GM12878 (cell line): ENCODE data around the gene PPP1R7. TPM values are rescaled to one million over a fixed set of nuclear protein-coding genes. Genes with fewer than 3 reads are reported as not detected.
A peak's percentile ranks its signal among the peaks of the same experiment; 100 is the strongest.

Experiments
- ATAC-seq: fragments of 200-7000 bp; cut with Tn5 transposase; 3 replicates; pipeline ENCODE4 v1.9.1; 2020; ENCODE audit warnings: mild to moderate bottlenecking, moderate library complexity
- BruUV-seq: library from RNA; stranded (reverse); fragments of 400-500 nt; replicated peaks from 2 replicates; lab custom pipeline; 2021; lab: Mats Ljungman, UMichigan
- CTCF ChIA-PET: fragments of 300-600 bp; sonication (Branson Sonifier 250); formaldehyde crosslinking; extraction: SDS; loops from one replicate; lab custom pipeline; 2021; ENCODE audit warnings: inconsistent platforms; lab: Yijun Ruan, JAX
- POLR2A ChIA-PET: fragments of 350-600 bp; formaldehyde crosslinking; extraction: SDS; loops from one replicate; lab custom pipeline; 2021; ENCODE audit warnings: inconsistent platforms; lab: Charles Lee
- RAD21 ChIA-PET: fragments of 300-600 bp; sonication (Branson Sonifier 250); formaldehyde crosslinking; loops from one replicate; lab custom pipeline; 2023; ENCODE audit warnings: antibody characterized with exemption; ENCODE audit not compliant: unreplicated experiment; lab: Charles Lee
- SMC1A ChIA-PET: fragments of 300-600 bp; sonication (Branson Sonifier 250); formaldehyde crosslinking; loops from one replicate; lab custom pipeline; 2023; ENCODE audit not compliant: unreplicated experiment, uncharacterized antibody; lab: Charles Lee
- DNase-seq: peaks from one replicate; pipeline ENCODE4 v3.0.0-alpha.2; 2011; ENCODE audit warnings: low read depth, low spot score
- FAIRE-seq: peaks from 3 replicates; lab custom pipeline; 2011; peaks lifted over from hg19 to GRCh38; lab: Jason Lieb, UNC
- H2AFZ ChIP-seq: 2 replicates; pipeline ENCODE4 v1.6.0; 2011; ENCODE audit warnings: low read depth, low read length, control low read depth; ENCODE audit not compliant: control insufficient read depth
- H3K27ac ChIP-seq: 2 replicates; pipeline ENCODE4 v1.5.1; 2011; ENCODE audit warnings: control low read depth; ENCODE audit not compliant: control insufficient read depth, insufficient read depth
- H3K27me3 ChIP-seq, 2 experiments: replicated peaks in 1 of 2; 2 replicates each; pipeline versions ENCODE4 v1.6.0 to v1.6.1; 2011; ENCODE audit warnings: low read length in 1 of 2; ENCODE audit not compliant: control insufficient read depth in 2 of 2, insufficient read depth in 2 of 2
- H3K36me3 ChIP-seq, 2 experiments: 2 replicates each; pipeline ENCODE4 v1.5.1; 2011; ENCODE audit warnings: low read length in 1 of 2; ENCODE audit not compliant: control insufficient read depth in 2 of 2, insufficient read depth in 2 of 2
- H3K4me1 ChIP-seq: 2 replicates; pipeline ENCODE4 v1.6.1; 2011; ENCODE audit warnings: mild to moderate bottlenecking, low read length, moderate library complexity, mixed read lengths; ENCODE audit not compliant: control insufficient read depth, insufficient read depth
- H3K4me2 ChIP-seq: 2 replicates; pipeline ENCODE4 v1.6.0; 2011; ENCODE audit warnings: control low read depth; ENCODE audit not compliant: control insufficient read depth, insufficient read depth
- H3K4me3 ChIP-seq: fragments of 200-600 bp; sonication (generic); 2 replicates; pipeline ENCODE4 v1.5.1; 2016
- H3K79me2 ChIP-seq: 2 replicates; pipeline ENCODE4 v1.6.0; 2011; ENCODE audit warnings: low read length; ENCODE audit not compliant: control insufficient read depth, insufficient read depth
- H3K9ac ChIP-seq: 2 replicates; pipeline ENCODE4 v1.8.0; 2011; ENCODE audit warnings: low read length, control low read depth, mixed read lengths; ENCODE audit not compliant: control insufficient read depth, insufficient read depth
- H3K9me3 ChIP-seq: replicated peaks from 3 replicates; pipeline ENCODE4 v1.5.1; 2011; ENCODE audit warnings: mild to moderate bottlenecking, low read length; ENCODE audit not compliant: control insufficient read depth, insufficient read depth
- H4K20me1 ChIP-seq: 2 replicates; pipeline ENCODE4 v1.6.0; 2011; ENCODE audit not compliant: control insufficient read depth, insufficient read depth
- MEF2B ChIP-seq: fragments of 450-650 bp; IDR thresholded peaks from 2 replicates; pipeline ENCODE4 v1.6.1; 2018; ENCODE audit warnings: mild to moderate bottlenecking, moderate library complexity; ENCODE audit not compliant: partially characterized antibody, poor library complexity, severe bottlenecking
- RELA ChIP-seq: fragments of 450-650 bp; IDR thresholded peaks from 2 replicates; pipeline ENCODE4 v1.8.0; 2014; ENCODE audit warnings: borderline replicate concordance; ENCODE audit not compliant: partially characterized antibody
- SMAD1 ChIP-seq: fragments of 450-650 bp; IDR thresholded peaks from 2 replicates; pipeline ENCODE4 v1.6.1; 2018; ENCODE audit warnings: mild to moderate bottlenecking, low read depth; ENCODE audit not compliant: partially characterized antibody
- SREBF1 ChIP-seq: IDR thresholded peaks from 2 replicates; pipeline ENCODE4 v1.6.1; 2012; ENCODE audit warnings: mild to moderate bottlenecking, low read length
- SREBF2 ChIP-seq: IDR thresholded peaks from 2 replicates; pipeline ENCODE4 v1.6.1; 2012; ENCODE audit warnings: mild to moderate bottlenecking, low read length
- SUPT20H ChIP-seq: IDR thresholded peaks from 2 replicates; pipeline ENCODE4 v1.6.1; 2011; ENCODE audit warnings: low read depth, mild to moderate bottlenecking, low read length, moderate library complexity, borderline replicate concordance; ENCODE audit not compliant: control insufficient read depth
- ZSCAN29 ChIP-seq: fragments of 450-650 bp; IDR thresholded peaks from 2 replicates; pipeline ENCODE4 v1.6.1; 2017; ENCODE audit warnings: mild to moderate bottlenecking, moderate library complexity
- WGBS: methylation state at CpG from one replicate; pipeline ENCODE4 v1.1.6; 2016; ENCODE audit warnings: low lambda C conversion rate; ENCODE audit not compliant: insufficient replicate concordance, insufficient coverage; ENCODE audit errors: missing lambda C conversion rate; 5-methylcytosine and 5-hydroxymethylcytosine counted together
- in situ Hi-C: fragments of 300-500 bp; cut with MboI; formaldehyde crosslinking; loops from 9 replicates; pipeline ENCODE4 v1.14.3; 2018; ENCODE audit warnings: mixed read lengths
- intact Hi-C: fragments of 100-400 bp; cut with micrococcal nuclease; formaldehyde crosslinking; loops from one replicate; pipeline ENCODE4 v1.14.2; 2022; ENCODE audit not compliant: unreplicated experiment
- polyA plus RNA-seq, 11 experiments: library from polyadenylated mRNA; depleted of rRNA in 4 of 11; unstranded in 6 of 11; stranded (reverse) in 5 of 11; fragments of >200 nt; fragmentation: Nextera tagmentation in 4 of 11; fragmentation: Illumina TruSeq in 1 of 11; extraction: Ambion mirVana in 4 of 11; extraction: Trizol in 1 of 11; gene quantifications; 1 replicate in 1 of 11; 2 replicates in 10 of 11; pipeline versions ENCODE4 v1.2.1 to v1.2.3, GENCODE V29; 2011 to 2016; ENCODE audit warnings: inconsistent platforms in 2 of 11, missing spikeins in 2 of 11, low read depth in 1 of 11
- total RNA-seq, 4 experiments: library from RNA; depleted of rRNA in 3 of 4; stranded (reverse); fragments of >200 nt in 3 of 4; fragmentation: Illumina TruSeq in 1 of 4; extraction: Trizol in 1 of 4; gene quantifications; 2 replicates each; pipeline versions ENCODE4 v1.2.1 to v1.2.3, GENCODE V29; 2013 to 2021
- TF ChIP-seq, protein P1 (sequence below): IDR thresholded peaks from 2 replicates; pipeline ENCODE4 v1.6.1; 2011; ENCODE audit warnings: low read depth, mild to moderate bottlenecking, low read length, moderate library complexity, borderline replicate concordance; ENCODE audit errors: extremely low read depth
- TF ChIP-seq, protein P2 (sequence below): IDR thresholded peaks from 2 replicates; pipeline ENCODE4 v1.6.1; 2012; ENCODE audit warnings: mild to moderate bottlenecking, low read depth, low read length

The PPP1R7 gene
- total and polyA plus RNA-seq, 10 of the 15 experiments (the other 5 are each of a cell fraction or from before 2014, with no cell fraction given) = 78.5 to 174 (median 93.7) TPM

DNA sequence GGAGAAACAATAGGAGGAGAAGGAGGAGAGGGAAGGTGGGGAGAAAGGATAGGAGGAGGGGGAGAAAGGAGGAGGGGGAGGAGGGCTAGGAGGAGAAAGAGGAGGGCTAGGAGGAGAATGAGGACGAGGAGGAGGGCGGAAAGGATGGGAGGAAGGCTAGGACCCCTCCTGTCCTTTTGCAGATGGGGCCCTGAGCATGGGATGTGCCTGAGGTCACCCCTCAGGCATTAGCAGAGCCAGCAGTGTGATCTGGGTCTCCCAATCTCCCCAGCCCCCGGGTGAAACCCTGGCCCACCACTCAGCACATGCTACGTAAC is 37.6 kb downstream of the PPP1R7 start (continued):
- TF ChIP-seq, protein P1, sequence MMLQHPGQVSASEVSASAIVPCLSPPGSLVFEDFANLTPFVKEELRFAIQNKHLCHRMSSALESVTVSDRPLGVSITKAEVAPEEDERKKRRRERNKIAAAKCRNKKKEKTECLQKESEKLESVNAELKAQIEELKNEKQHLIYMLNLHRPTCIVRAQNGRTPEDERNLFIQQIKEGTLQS = no peak
- TF ChIP-seq, protein P2, sequence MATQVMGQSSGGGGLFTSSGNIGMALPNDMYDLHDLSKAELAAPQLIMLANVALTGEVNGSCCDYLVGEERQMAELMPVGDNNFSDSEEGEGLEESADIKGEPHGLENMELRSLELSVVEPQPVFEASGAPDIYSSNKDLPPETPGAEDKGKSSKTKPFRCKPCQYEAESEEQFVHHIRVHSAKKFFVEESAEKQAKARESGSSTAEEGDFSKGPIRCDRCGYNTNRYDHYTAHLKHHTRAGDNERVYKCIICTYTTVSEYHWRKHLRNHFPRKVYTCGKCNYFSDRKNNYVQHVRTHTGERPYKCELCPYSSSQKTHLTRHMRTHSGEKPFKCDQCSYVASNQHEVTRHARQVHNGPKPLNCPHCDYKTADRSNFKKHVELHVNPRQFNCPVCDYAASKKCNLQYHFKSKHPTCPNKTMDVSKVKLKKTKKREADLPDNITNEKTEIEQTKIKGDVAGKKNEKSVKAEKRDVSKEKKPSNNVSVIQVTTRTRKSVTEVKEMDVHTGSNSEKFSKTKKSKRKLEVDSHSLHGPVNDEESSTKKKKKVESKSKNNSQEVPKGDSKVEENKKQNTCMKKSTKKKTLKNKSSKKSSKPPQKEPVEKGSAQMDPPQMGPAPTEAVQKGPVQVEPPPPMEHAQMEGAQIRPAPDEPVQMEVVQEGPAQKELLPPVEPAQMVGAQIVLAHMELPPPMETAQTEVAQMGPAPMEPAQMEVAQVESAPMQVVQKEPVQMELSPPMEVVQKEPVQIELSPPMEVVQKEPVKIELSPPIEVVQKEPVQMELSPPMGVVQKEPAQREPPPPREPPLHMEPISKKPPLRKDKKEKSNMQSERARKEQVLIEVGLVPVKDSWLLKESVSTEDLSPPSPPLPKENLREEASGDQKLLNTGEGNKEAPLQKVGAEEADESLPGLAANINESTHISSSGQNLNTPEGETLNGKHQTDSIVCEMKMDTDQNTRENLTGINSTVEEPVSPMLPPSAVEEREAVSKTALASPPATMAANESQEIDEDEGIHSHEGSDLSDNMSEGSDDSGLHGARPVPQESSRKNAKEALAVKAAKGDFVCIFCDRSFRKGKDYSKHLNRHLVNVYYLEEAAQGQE = no peak
- TF ChIP-seq RELA (no peak), ZSCAN29 (no peak)
- TF ChIP-seq, all 136 proteins: peak for 0

DNA sequence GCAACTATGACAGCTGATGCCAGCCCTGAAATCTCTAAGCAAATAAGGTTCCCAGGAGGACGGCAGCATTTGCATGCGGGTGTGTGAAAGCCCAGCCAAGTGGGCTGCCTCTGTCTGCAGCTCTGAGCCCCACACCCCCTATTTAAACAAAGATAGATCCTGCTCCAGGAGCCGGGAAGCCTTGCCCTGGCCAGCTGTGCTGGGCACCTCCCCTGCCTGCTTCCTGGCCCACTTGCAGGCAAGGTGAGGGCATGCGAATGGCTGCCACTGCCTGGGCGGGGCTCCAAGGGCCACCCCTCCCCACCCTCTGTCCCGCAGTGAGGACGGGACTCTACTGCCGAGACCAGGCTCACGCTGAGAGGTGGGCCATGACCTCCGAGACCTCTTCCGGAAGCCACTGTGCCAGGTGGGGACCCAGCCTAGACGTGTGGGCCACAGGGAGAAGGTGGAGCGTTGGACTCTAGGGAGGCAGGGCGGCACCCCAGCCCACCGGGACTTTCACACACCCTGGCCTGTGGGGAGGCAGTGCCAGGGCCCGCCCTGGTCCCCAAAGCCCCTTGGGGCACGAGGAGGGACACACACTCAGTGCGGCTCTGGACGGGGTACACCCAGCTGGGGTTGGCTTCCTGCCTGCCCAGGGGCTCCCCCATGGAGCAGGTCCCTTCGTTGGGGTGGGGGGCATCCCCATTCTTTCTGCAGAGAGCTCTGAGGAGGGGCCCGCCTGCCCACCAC is 38.3 kb downstream of the PPP1R7 start, which contains the start of gene ANO7:
Gene ANO7 (plus strand): TSS at position 317 of the 732 bp plus-strand sequence. CDS start 1,387 bp downstream, outside the sequence.
- H2AFZ ChIP-seq = no peak within 1 kb of the TSS
- intact Hi-C loops (no loop called here), in situ Hi-C loops (no loop called here)
- no peaks in the 10 kb centered on the region for H4K20me1 ChIP-seq
- H3K4me3 ChIP-seq = no peak within 1 kb of the TSS
- no peaks in the 10 kb centered on the region for H3K36me3 ChIP-seq
- peak; percentile 50 for ATAC-seq
- no peak within 1 kb of the TSS for H3K27ac ChIP-seq
- RAD21 ChIA-PET = no interaction called here
- WGBS = 4% methylated on average over 21 of the region's 21 CpGs
- no peaks in the 10 kb centered on the region for H3K27me3 ChIP-seq
- no peaks in the 10 kb centered on the region for H3K4me1 ChIP-seq
- H3K4me2 ChIP-seq = 0 out of 2 replicates have a peak within 1 kb of the TSS, but pooled peaks have one; percentile 9
- H3K9ac ChIP-seq = no peak within 1 kb of the TSS
- no peaks in the 10 kb centered on the region for H3K9me3 ChIP-seq
- FAIRE-seq = no peak
- no peak for DNase-seq
- no TSS peak for BruUV-seq
- CTCF ChIA-PET = no interaction called here
- no peaks in the 10 kb centered on the region for H3K79me2 ChIP-seq
- POLR2A ChIA-PET = no interaction called here
- SMC1A ChIA-PET = no interaction called here
- TF ChIP-seq SREBF1 = no peak
- TF ChIP-seq MEF2B = no peak
- no peak for TF ChIP-seq SMAD1
- no peak for TF ChIP-seq SREBF2
- TF ChIP-seq, protein P2 = no peak
- TF ChIP-seq SUPT20H = no peak
